ENCODE measurements around the gene SLC1A2. TPM values are rescaled to one million over a fixed set of nuclear protein-coding genes. Genes with fewer than 3 reads are reported as not detected.
A peak's percentile ranks its signal among the peaks of the same experiment; 100 is the strongest.

SLC1A2 gene
- total RNA-seq, 1 experiment from 2014 or later = 0.25 TPM

DNA sequence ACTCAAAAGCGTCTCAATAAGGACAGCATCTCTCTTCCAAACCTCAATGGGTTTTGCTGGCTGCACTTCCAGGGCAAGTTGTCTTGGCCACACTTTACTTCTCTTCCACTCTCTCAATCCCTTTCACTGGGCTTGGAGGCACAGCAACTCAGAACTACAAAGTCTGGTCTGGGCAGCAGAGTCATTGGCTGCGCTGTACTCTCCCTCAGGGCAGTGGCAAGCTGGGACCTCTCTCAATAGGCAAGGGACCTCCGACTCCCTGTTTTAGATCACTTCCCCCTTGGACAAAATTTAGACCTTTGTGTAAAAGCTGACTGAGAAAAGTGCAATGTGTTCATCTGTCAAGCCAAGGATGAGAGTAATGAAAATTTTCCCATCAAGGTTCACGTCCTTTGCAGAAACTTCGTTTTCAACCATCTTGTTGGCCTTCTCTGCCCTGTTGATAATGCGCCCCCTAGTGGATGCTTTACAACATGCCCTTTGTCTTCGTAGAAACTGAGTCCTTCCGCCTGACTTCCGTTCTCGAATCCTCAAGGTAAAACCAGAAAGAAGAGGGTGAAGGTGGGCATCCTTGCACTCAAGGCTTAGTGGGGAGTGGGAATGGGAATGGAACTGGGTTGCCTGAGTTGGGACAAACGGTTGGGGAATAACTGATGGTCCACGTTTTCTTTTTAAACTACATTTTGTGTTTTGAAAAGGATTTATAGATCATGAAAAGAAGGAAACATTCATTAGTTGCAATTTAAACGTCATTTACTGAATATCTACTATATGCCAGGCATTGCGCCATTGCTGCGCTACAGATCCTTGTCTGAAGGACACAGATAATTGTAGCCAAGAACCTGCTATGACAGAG, 181.3 kb downstream of the SLC1A2 start:
- Histone ChIP-seq H3K9ac (ENCODE audit: low read length) (no peak overlapping the region), H3K9me3 (ENCODE audit: control insufficient read depth in 1 of 2, insufficient read depth in 1 of 2, low read depth in 1 of 2, low read length in 2 of 2) (no peaks in the 10 kb centered on the region), H4K20me1 (ENCODE audit: insufficient read depth) (no peaks in the 10 kb centered on the region), H3K27ac (ENCODE audit: low read depth, low read length) (no peak overlapping the region), H3K27me3 (ENCODE audit: insufficient read depth, low read length) (no peaks in the 10 kb centered on the region), H3K4me1 (ENCODE audit: control insufficient read depth in 1 of 2, insufficient read depth in 2 of 2, low read length in 2 of 2) (peaks cover 26 to 39% of the 10 kb centered on the region in 2 experiments), H2AFZ (ENCODE audit: low read depth, low read length, poor library complexity, severe bottlenecking) (peak overlapping the region; percentile 93), H3K79me2 (ENCODE audit: insufficient read depth, low read length) (no peaks in the 10 kb centered on the region), H3K9me2 (ENCODE audit: insufficient read depth) (no peaks in the 10 kb centered on the region), H3K4me3 (replicated peaks in 1 of 2; ENCODE audit: low read depth in 1 of 2, low read length in 2 of 2) (0 out of 4 replicates have a peak overlapping the region, but pooled peaks of 1 of the 2 experiments have one; percentile 2), H3K36me3 (ENCODE audit: control insufficient read depth in 1 of 2, insufficient read depth in 2 of 2, low read length in 2 of 2) (no peaks in the 10 kb centered on the region), H3K4me2 (ENCODE audit: low read length) (peak overlapping the region; percentile 60)
- intact Hi-C loops (cut with micrococcal nuclease) = loop anchor here (2.0 to 5.0 kb wide), 4 partner anchors 101 to 311 kb away; partner anchors contain the start of gene CD44
- ATAC-seq (peak; percentile 75), DNase-seq (ENCODE audit: low read depth, low spot score) (peak; percentile 80)
- RAD21 ChIA-PET (ENCODE audit: low non-redundant PET in 1 of 2, low total read pairs in 2 of 2, uncharacterized antibody in 2 of 2, unreplicated experiment in 2 of 2) = interaction anchor here in 1 of 2 experiments (1.2 kb wide), 1 partner anchor 240 kb away, joined by 3 read pairs; no protein-coding TSS in a partner anchor
- POLR2A ChIA-PET = interaction anchor here (1.9 kb wide), 1 partner anchor 107 kb away, joined by 4 read pairs; no protein-coding TSS in a partner anchor
- BruUV-seq (replicated peaks) = no TSS peak
- CTCF ChIA-PET = interaction anchor here (1.0 to 1.5 kb wide), 6 partner anchors 8 to 311 kb away, joined by 3 to 8 read pairs (median 4); no protein-coding TSS in a partner anchor
- TF ChIP-seq JUND (IDR thresholded peaks at IDR 0.05) (no peak), SP1 (IDR thresholded peaks at IDR 0.05; ENCODE audit: low read depth) (no peak; the same call in 1 of the 2 replicates), REST (IDR thresholded peaks at IDR 0.05; ENCODE audit: low read depth) (no peak), CTCF (IDR thresholded peaks at IDR 0.05 in 2 of 3, conservative IDR thresholded peaks at IDR 0.05 in 1 of 3; ENCODE audit: borderline replicate concordance in 1 of 3, insufficient read depth in 1 of 3, low read depth in 2 of 3, low read length in 2 of 3) (peak; percentile 61 to 96 (median 85); a peak in 5 of 6 replicates), ELF1 (IDR thresholded peaks at IDR 0.05; ENCODE audit: borderline replicate concordance, low read depth) (no peak), MAX (IDR thresholded peaks at IDR 0.05) (peak; percentile 35; the same call in 1 of the 2 replicates), SIN3A (IDR thresholded peaks at IDR 0.05; ENCODE audit: low read depth) (no peak), ZFX (IDR thresholded peaks at IDR 0.05) (no peak), YY1 (IDR thresholded peaks at IDR 0.05; ENCODE audit: extremely low read depth, insufficient replicate concordance, low read depth, low read length) (peak; percentile 74), RAD21 (IDR thresholded peaks at IDR 0.05; ENCODE audit: low read depth) (peak; percentile 87), CBX3 (IDR thresholded peaks at IDR 0.05; ENCODE audit: low read depth) (peak; percentile 43; the same call in 1 of the 2 replicates), EZH2 (IDR thresholded peaks at IDR 0.05) (no peak), FOSL1 (IDR thresholded peaks at IDR 0.05; ENCODE audit: low read depth) (no peak), SRF (IDR thresholded peaks at IDR 0.05; ENCODE audit: low read depth) (no peak), EGR1 (IDR thresholded peaks at IDR 0.05; ENCODE audit: low read depth) (no peak), EZH2phosphoT487 (IDR thresholded peaks at IDR 0.05; ENCODE audit: borderline replicate concordance) (no peak), TCF7L2 (IDR thresholded peaks at IDR 0.05; ENCODE audit: borderline replicate concordance, extremely low read depth, insufficient read depth, insufficient read length) (no peak)
- TF ChIP-seq, protein P1, sequence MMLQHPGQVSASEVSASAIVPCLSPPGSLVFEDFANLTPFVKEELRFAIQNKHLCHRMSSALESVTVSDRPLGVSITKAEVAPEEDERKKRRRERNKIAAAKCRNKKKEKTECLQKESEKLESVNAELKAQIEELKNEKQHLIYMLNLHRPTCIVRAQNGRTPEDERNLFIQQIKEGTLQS (IDR thresholded peaks at IDR 0.05) = no peak

Data from HCT116 (cell line).